ENCODE results near the gene HOXB1. TPM values are rescaled to one million over a fixed set of nuclear protein-coding genes. Genes with fewer than 3 reads are reported as not detected.

HOXB1 gene
- total RNA-seq, 1 experiment from 2014 or later = not detected

DNA sequence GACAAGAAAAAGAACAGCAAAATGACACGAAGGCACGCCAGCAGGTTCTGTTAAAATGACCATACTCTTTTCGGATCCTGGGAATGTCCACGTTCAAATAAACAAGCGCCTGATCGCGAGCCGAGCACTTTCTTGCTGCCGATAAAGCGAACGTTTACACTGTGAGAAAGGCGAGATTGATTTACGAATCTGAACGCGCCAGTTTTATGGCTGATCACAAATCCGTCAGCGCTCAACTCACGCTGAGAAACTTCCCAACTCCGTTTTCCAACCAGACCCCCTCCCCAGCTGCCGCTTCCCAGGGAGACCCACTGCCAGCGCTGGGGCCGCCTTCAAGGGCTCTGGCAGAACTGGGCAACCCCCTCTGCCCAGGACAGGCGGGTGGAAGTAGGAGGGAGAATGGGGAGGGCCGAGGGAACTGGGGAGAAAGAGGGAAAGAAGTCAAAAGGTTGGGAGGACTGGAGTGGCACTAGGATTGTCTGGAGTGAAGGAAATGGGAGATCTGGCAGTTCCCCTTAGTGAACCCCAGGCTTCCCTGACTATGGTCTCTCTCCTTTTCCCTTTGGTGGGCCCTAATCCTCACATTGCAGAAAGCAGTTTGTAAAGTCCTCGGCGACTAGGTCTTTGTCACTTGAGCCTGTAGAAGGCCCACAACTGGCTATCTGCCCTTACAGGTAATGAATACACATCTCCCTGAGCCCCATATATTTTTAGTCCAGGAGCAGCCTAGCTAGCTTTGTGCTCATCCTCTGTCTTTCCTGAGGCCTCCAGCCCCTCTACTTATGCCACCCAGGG, 40.4 kb upstream of the HOXB1 start:
- no TSS peak for BruUV-seq (replicated peaks)
- no peak for DNase-seq
- intact Hi-C loops (cut with micrococcal nuclease; ENCODE audit: unreplicated experiment) = no loop called here
- Mint-ChIP-seq H3K9me3 (ENCODE audit: unreplicated experiment) (no peaks in the 10 kb centered on the region), H3K27ac (ENCODE audit: unreplicated experiment) (no peak overlapping the region), H3K36me3 (ENCODE audit: insufficient read depth, unreplicated experiment) (no peaks in the 10 kb centered on the region), H3K27me3 (ENCODE audit: insufficient read depth, unreplicated experiment) (no peaks in the 10 kb centered on the region), H3K4me3 (ENCODE audit: unreplicated experiment) (no peak overlapping the region), H3K4me1 (ENCODE audit: low read depth, unreplicated experiment) (no peaks in the 10 kb centered on the region)
- Histone ChIP-seq H3K27me3 (replicated peaks; ENCODE audit: control insufficient read depth, insufficient read depth, low read length) (no peaks in the 10 kb centered on the region), H3K9me3 (no peaks in the 10 kb centered on the region), H3K4me1 (peaks cover 17% of the 10 kb centered on the region), H3K36me3 (ENCODE audit: control insufficient read depth, insufficient read depth, low read length) (no peaks in the 10 kb centered on the region), H3K4me3 (ENCODE audit: low read depth, low read length) (no peak overlapping the region)
- TF ChIP-seq, protein P1, sequence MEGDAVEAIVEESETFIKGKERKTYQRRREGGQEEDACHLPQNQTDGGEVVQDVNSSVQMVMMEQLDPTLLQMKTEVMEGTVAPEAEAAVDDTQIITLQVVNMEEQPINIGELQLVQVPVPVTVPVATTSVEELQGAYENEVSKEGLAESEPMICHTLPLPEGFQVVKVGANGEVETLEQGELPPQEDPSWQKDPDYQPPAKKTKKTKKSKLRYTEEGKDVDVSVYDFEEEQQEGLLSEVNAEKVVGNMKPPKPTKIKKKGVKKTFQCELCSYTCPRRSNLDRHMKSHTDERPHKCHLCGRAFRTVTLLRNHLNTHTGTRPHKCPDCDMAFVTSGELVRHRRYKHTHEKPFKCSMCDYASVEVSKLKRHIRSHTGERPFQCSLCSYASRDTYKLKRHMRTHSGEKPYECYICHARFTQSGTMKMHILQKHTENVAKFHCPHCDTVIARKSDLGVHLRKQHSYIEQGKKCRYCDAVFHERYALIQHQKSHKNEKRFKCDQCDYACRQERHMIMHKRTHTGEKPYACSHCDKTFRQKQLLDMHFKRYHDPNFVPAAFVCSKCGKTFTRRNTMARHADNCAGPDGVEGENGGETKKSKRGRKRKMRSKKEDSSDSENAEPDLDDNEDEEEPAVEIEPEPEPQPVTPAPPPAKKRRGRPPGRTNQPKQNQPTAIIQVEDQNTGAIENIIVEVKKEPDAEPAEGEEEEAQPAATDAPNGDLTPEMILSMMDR (IDR thresholded peaks at IDR 0.05; ENCODE audit: insufficient read depth in 1 of 2, low read depth in 1 of 2, low read length in 1 of 2, severe bottlenecking in 1 of 2, unreplicated experiment in 1 of 2) = no peak
- ChIA-PET CTCF (interaction anchor here (0.6 kb wide), 1 partner anchor 504 kb away, joined by 4 read pairs; no protein-coding TSS in a partner anchor), POLR2A (interaction anchor here (0.6 kb wide), 1 partner anchor 9 kb away, joined by 9 read pairs; no protein-coding TSS in a partner anchor)

DNA sequence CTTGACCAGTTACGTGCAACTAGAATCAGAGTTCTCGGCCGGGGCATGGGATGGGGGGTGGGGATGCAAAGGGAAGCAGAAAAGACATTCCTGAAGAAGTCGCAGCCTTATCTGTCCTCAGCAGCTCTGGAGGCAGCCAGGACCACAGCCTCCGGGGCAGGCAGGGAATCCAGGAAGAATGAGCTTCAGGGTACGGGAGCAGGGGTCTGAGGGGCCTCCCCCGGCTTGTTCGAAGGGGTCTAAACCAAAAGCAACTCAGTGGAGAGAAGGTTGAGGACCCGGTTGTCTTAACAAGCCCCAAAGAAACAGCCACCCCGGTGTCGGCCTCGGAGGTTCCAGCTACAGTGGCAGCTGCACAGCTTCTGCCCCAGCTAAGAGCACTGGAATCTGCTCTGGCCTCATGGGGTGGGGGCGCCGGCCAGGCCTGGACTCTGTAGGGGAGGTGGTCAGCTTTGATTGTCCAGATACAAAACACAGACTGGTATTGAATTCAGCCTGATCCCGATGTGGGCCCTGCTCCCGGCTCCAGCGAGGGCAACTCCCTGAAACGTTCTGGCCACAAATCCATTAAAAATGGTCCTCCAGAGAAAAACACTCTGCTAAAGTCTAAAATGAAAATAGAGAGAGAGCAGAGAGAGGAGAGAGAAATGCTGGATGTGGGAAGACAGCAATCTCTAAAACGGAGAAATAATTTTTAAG, 39.7 kb upstream of the HOXB1 start:
- Histone ChIP-seq H3K4me1 (peaks cover 17% of the 10 kb centered on the region), H3K4me3 (ENCODE audit: low read depth, low read length) (no peak overlapping the region), H3K27me3 (replicated peaks; ENCODE audit: control insufficient read depth, insufficient read depth, low read length) (no peaks in the 10 kb centered on the region), H3K9me3 (no peaks in the 10 kb centered on the region), H3K36me3 (ENCODE audit: control insufficient read depth, insufficient read depth, low read length) (no peaks in the 10 kb centered on the region)
- no peak overlapping the region for H3K27ac Mint-ChIP-seq (ENCODE audit: unreplicated experiment)
- no peaks in the 10 kb centered on the region for H3K27me3 Mint-ChIP-seq (ENCODE audit: insufficient read depth, unreplicated experiment)
- POLR2A ChIA-PET = no interaction called here
- H3K4me1 Mint-ChIP-seq (ENCODE audit: low read depth, unreplicated experiment) = no peaks in the 10 kb centered on the region
- no peaks in the 10 kb centered on the region for H3K9me3 Mint-ChIP-seq (ENCODE audit: unreplicated experiment)
- CTCF ChIA-PET = interaction anchor here (0.6 to 0.8 kb wide), 3 partner anchors 42 to 505 kb away, joined by 3 to 4 read pairs (median 4); no protein-coding TSS in a partner anchor
- TF ChIP-seq, protein P1 (IDR thresholded peaks at IDR 0.05; ENCODE audit: insufficient read depth in 1 of 2, low read depth in 1 of 2, low read length in 1 of 2, severe bottlenecking in 1 of 2, unreplicated experiment in 1 of 2) = no peak
- no peaks in the 10 kb centered on the region for H3K36me3 Mint-ChIP-seq (ENCODE audit: insufficient read depth, unreplicated experiment)
- no peak for DNase-seq
- intact Hi-C loops (cut with micrococcal nuclease; ENCODE audit: unreplicated experiment) = no loop called here
- no TSS peak for BruUV-seq (replicated peaks)
- H3K4me3 Mint-ChIP-seq (ENCODE audit: unreplicated experiment) = no peak overlapping the region

DNA sequence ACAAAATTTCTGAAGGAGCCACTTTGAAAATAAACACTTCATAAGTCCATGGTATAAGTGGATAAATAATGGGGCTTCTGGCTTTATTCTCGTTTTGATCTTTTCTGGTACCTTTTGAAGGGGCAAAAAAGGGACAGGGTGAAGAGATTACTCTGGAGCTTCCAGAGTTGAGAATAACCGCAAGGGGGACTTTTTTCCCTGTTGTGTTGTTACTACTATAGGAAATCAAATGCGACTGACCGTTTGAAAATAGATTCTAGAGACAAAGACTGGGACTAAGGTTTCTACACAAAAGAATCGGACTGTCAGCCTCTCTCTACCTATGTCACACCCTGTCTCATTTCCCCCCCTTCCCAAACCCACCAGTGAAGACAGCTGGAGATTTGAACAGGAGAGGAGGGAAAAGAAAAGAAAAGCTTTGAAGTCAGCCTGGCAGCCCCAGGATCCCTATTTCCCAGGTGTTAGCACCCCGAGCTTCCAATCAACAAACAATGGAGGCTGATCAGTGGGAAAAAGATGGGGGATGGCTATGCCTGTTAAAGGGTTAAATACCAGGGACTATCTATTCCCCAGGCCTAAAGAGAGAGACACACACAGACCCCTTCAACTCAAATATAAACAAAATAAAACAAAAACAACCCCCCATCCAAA, 39.0 kb upstream of the HOXB1 start:
- DNase-seq = no peak
- Mint-ChIP-seq H3K36me3 (ENCODE audit: insufficient read depth, unreplicated experiment) (no peaks in the 10 kb centered on the region), H3K27me3 (ENCODE audit: insufficient read depth, unreplicated experiment) (no peaks in the 10 kb centered on the region), H3K4me1 (ENCODE audit: low read depth, unreplicated experiment) (no peaks in the 10 kb centered on the region), H3K9me3 (ENCODE audit: unreplicated experiment) (no peaks in the 10 kb centered on the region), H3K4me3 (ENCODE audit: unreplicated experiment) (no peak overlapping the region), H3K27ac (ENCODE audit: unreplicated experiment) (no peak overlapping the region)
- intact Hi-C loops (cut with micrococcal nuclease; ENCODE audit: unreplicated experiment) = no loop called here
- H3K36me3 ChIP-seq (ENCODE audit: control insufficient read depth, insufficient read depth, low read length) = no peaks in the 10 kb centered on the region
- H3K9me3 ChIP-seq = no peaks in the 10 kb centered on the region
- BruUV-seq (replicated peaks) = no TSS peak
- H3K27me3 ChIP-seq (replicated peaks; ENCODE audit: control insufficient read depth, insufficient read depth, low read length) = no peaks in the 10 kb centered on the region
- peaks cover 17% of the 10 kb centered on the region for H3K4me1 ChIP-seq
- H3K4me3 ChIP-seq (ENCODE audit: low read depth, low read length) = no peak overlapping the region
- CTCF ChIA-PET = interaction anchor here (0.8 kb wide), 2 partner anchors 43 to 69 kb away, joined by 3 to 4 read pairs; no protein-coding TSS in a partner anchor
- POLR2A ChIA-PET = no interaction called here
- TF ChIP-seq, protein P1 (IDR thresholded peaks at IDR 0.05; ENCODE audit: insufficient read depth in 1 of 2, low read depth in 1 of 2, low read length in 1 of 2, severe bottlenecking in 1 of 2, unreplicated experiment in 1 of 2) = no peak

Measured in Caco-2 (cell line).